Astrocyte (in vitro differentiated cells and primary cell): ENCODE results near the gene ADAMTS19.

Experiments
- EZH2 ChIP-seq: IDR thresholded peaks from 2 replicates; pipeline ENCODE4 v1.6.1; 2012; ENCODE audit warnings: mild to moderate bottlenecking, low read length, inconsistent platforms; ENCODE audit not compliant: insufficient read depth
- TF ChIP-seq, protein P1 (sequence below): IDR thresholded peaks from 2 replicates; pipeline ENCODE4 v1.5.1; 2011; ENCODE audit warnings: low read depth, mild to moderate bottlenecking, inconsistent platforms, low read length, moderate library complexity; ENCODE audit not compliant: insufficient read depth

DNA sequence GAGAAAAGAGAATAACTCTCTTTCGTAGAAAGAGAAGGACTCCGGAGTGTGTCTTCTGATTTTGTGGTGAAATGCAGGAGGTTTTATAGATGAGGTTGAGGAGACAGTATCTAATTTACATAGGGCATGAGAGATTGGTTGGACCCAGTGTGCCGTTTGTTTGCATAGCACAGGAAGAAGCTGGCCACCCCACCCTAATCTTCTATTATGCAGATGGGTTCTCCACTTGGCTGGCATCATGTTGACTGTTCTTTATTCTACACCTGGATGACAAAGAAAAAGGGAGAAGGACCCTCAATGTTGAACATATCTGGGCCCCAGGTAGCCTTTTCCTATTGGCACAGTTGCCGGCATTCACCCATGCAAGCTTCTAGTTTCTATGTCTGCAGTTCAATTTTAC is 264.5 kb downstream of the ADAMTS19 start:
- TF ChIP-seq, protein P1, sequence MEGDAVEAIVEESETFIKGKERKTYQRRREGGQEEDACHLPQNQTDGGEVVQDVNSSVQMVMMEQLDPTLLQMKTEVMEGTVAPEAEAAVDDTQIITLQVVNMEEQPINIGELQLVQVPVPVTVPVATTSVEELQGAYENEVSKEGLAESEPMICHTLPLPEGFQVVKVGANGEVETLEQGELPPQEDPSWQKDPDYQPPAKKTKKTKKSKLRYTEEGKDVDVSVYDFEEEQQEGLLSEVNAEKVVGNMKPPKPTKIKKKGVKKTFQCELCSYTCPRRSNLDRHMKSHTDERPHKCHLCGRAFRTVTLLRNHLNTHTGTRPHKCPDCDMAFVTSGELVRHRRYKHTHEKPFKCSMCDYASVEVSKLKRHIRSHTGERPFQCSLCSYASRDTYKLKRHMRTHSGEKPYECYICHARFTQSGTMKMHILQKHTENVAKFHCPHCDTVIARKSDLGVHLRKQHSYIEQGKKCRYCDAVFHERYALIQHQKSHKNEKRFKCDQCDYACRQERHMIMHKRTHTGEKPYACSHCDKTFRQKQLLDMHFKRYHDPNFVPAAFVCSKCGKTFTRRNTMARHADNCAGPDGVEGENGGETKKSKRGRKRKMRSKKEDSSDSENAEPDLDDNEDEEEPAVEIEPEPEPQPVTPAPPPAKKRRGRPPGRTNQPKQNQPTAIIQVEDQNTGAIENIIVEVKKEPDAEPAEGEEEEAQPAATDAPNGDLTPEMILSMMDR: no peak
- no peak for TF ChIP-seq EZH2
